Loucy (cell line): ENCODE measurements around the gene THPO.

Experiments
- H2AFZ ChIP-seq: fragments of 200-600 bp; sonication (generic); 2 replicates; pipeline ENCODE4 v1.6.0; 2016; ENCODE audit warnings: antibody characterized with exemption, mild to moderate bottlenecking, low read length, moderate library complexity
- H3F3A ChIP-seq: fragments of 200-600 bp; 2 replicates; pipeline ENCODE4 v1.6.0; 2016; ENCODE audit warnings: antibody characterized with exemption, low read depth, mild to moderate bottlenecking
- H3K27me3 ChIP-seq: fragments of 200-600 bp; sonication (generic); 2 replicates; pipeline ENCODE4 v1.6.1; 2014; ENCODE audit warnings: low read length, mild to moderate bottlenecking; ENCODE audit not compliant: insufficient read depth, poor library complexity, severe bottlenecking
- H3K36me3 ChIP-seq: fragments of 200-600 bp; sonication (generic); 2 replicates; pipeline ENCODE4 v1.6.1; 2016; ENCODE audit warnings: low read length; ENCODE audit not compliant: insufficient read depth
- H3K4me1 ChIP-seq: fragments of 200-600 bp; sonication (generic); 2 replicates; pipeline ENCODE4 v1.5.1; 2014; ENCODE audit warnings: low read length, mild to moderate bottlenecking; ENCODE audit not compliant: insufficient read depth, poor library complexity, severe bottlenecking
- H3K4me2 ChIP-seq: fragments of 200-600 bp; sonication (generic); 2 replicates; pipeline ENCODE4 v1.6.0; 2014; ENCODE audit warnings: antibody characterized with exemption, low read length, low read depth, mild to moderate bottlenecking; ENCODE audit not compliant: poor library complexity, severe bottlenecking
- H3K4me3 ChIP-seq: fragments of 200-600 bp; sonication (generic); 2 replicates; pipeline ENCODE4 v1.5.1; 2014; ENCODE audit warnings: low read length, mild to moderate bottlenecking, mixed read lengths; ENCODE audit not compliant: poor library complexity, severe bottlenecking
- H3K79me2 ChIP-seq: fragments of 200-600 bp; sonication (generic); 2 replicates; pipeline ENCODE4 v1.6.1; 2014; ENCODE audit warnings: low read length; ENCODE audit not compliant: insufficient read depth
- H3K9ac ChIP-seq: fragments of 200-600 bp; sonication (generic); 2 replicates; pipeline ENCODE4 v1.6.0; 2014; ENCODE audit warnings: mild to moderate bottlenecking, low read depth, low read length, moderate library complexity; ENCODE audit not compliant: poor library complexity, severe bottlenecking
- H3K9me2 ChIP-seq: fragments of 200-600 bp; sonication (generic); replicated peaks from 2 replicates; pipeline ENCODE4 v1.6.1; 2016; ENCODE audit warnings: low read depth, low read length, mixed read lengths
- H3K9me3 ChIP-seq: fragments of 200-600 bp; sonication (generic); 2 replicates; pipeline ENCODE4 v1.6.1; 2014; ENCODE audit warnings: mild to moderate bottlenecking, antibody characterized with exemption, low read length, low read depth; ENCODE audit not compliant: insufficient read depth
- H4K20me1 ChIP-seq: fragments of 200-600 bp; sonication (generic); 2 replicates; pipeline ENCODE4 v1.6.0; 2014; ENCODE audit warnings: antibody characterized with exemption, low read length, mild to moderate bottlenecking; ENCODE audit not compliant: insufficient read depth, poor library complexity, severe bottlenecking
- CTCF ChIP-seq: fragments of 200-600 bp; sonication (generic); conservative IDR thresholded peaks from 2 replicates; pipeline ENCODE4 v1.5.1; 2014; ENCODE audit warnings: mild to moderate bottlenecking, antibody characterized with exemption, low read length
- EZH2phosphoT487 ChIP-seq: fragments of 200-600 bp; IDR thresholded peaks from 2 replicates; pipeline ENCODE4 v1.6.1; 2018; ENCODE audit warnings: antibody characterized with exemption, mild to moderate bottlenecking, moderate library complexity, borderline replicate concordance

The THPO gene

GRCh38 chr3:184373422-184373821 lies 4.6 kb downstream of the THPO start:
- Histone ChIP-seq H3K9ac (no peak overlapping the region), H3K9me2 (no peaks in the 10 kb centered on the region), H3K36me3 (peaks cover 4% of the 10 kb centered on the region; the same call in 1 of the 2 replicates), H3K27me3 (no peaks in the 10 kb centered on the region), H3K4me2 (no peak overlapping the region), H2AFZ (no peak overlapping the region), H4K20me1 (no peaks in the 10 kb centered on the region), H3K9me3 (no peaks in the 10 kb centered on the region), H3F3A (no peaks in the 10 kb centered on the region), H3K79me2 (no peaks in the 10 kb centered on the region), H3K4me1 (peaks cover 3% of the 10 kb centered on the region), H3K4me3 (no peak overlapping the region)
- no peak for TF ChIP-seq EZH2phosphoT487
- no peak for TF ChIP-seq CTCF

- Histone ChIP-seq H3K79me2 (no peaks in the 10 kb centered on the region), H3K27me3 (no peaks in the 10 kb centered on the region), H3K4me3 (no peak overlapping the region), H3K9me3 (no peaks in the 10 kb centered on the region), H3K4me2 (no peak overlapping the region), H3K4me1 (peaks cover 3% of the 10 kb centered on the region), H3K9me2 (no peaks in the 10 kb centered on the region), H3K36me3 (peaks cover 9% of the 10 kb centered on the region; the same call in 1 of the 2 replicates), H4K20me1 (no peaks in the 10 kb centered on the region), H3F3A (no peaks in the 10 kb centered on the region), H3K9ac (no peak overlapping the region), H2AFZ (no peak overlapping the region)
- no peak for TF ChIP-seq EZH2phosphoT487
- TF ChIP-seq CTCF: no peak
Observed at GRCh38 chr3:184372911-184373310, 5.1 kb downstream of the THPO start.

- Histone ChIP-seq H3K9me2 (no peaks in the 10 kb centered on the region), H3K4me2 (no peak overlapping the region), H3K27me3 (no peaks in the 10 kb centered on the region), H3K9me3 (no peaks in the 10 kb centered on the region), H2AFZ (no peak overlapping the region), H3K9ac (no peak overlapping the region), H3K4me1 (peaks cover 3% of the 10 kb centered on the region), H3K36me3 (peaks cover 12% of the 10 kb centered on the region; the same call in 1 of the 2 replicates), H3K4me3 (no peak overlapping the region), H3F3A (no peaks in the 10 kb centered on the region), H4K20me1 (no peaks in the 10 kb centered on the region), H3K79me2 (no peaks in the 10 kb centered on the region)
- TF ChIP-seq EZH2phosphoT487: no peak
- no peak for TF ChIP-seq CTCF
Observed at GRCh38 chr3:184372296-184372821, 5.6 kb downstream of the THPO start.
